ENCODE measurements around the gene LRRTM4. TPM values are rescaled to one million over a fixed set of nuclear protein-coding genes. Genes with fewer than 3 reads are reported as not detected.
"Not testable (repeated sequence)": the region's sequence is repeated elsewhere in the genome, so short reads cannot be mapped to it uniquely, and the experiment has no call there.

The LRRTM4 gene
- polyA plus RNA-seq, 1 donor from 2014 or later, result 37.1 TPM

GRCh38 chr2:76793647-76794334 is 728.4 kb downstream of the LRRTM4 start:
- H3K9ac ChIP-seq (ENCODE audit: low read length), result no peak overlapping the region
- no peaks in the 10 kb centered on the region for H4K20me1 ChIP-seq (ENCODE audit: insufficient read depth)
- no peaks in the 10 kb centered on the region for H3K9me3 ChIP-seq (ENCODE audit: low read length)
- no peaks in the 10 kb centered on the region for H3K27me3 ChIP-seq (ENCODE audit: insufficient read depth, low read depth, low read length)
- H3K4me2 ChIP-seq (ENCODE audit: low read length), result no peak overlapping the region
- TF ChIP-seq POLR2AphosphoS5 (IDR thresholded peaks at IDR 0.05) (no peak), EZH2 (IDR thresholded peaks at IDR 0.05; ENCODE audit: borderline replicate concordance, insufficient read depth, low read length, poor library complexity, severe bottlenecking) (no peak), CTCF (IDR thresholded peaks at IDR 0.05; ENCODE audit: poor library complexity, severe bottlenecking) (no peak), RAD21 (conservative IDR thresholded peaks at IDR 0.05) (no peak), SMC3 (conservative IDR thresholded peaks at IDR 0.05; ENCODE audit: poor library complexity) (no peak), REST (IDR thresholded peaks at IDR 0.05; ENCODE audit: borderline replicate concordance) (no peak), TAF1 (IDR thresholded peaks at IDR 0.05; ENCODE audit: low read depth) (no peak), EP300 (conservative IDR thresholded peaks at IDR 0.05; ENCODE audit: poor library complexity, severe bottlenecking) (no peak), MXI1 (conservative IDR thresholded peaks at IDR 0.05; ENCODE audit: poor library complexity, severe bottlenecking) (no peak)
- no peaks in the 10 kb centered on the region for H3K36me3 ChIP-seq (ENCODE audit: insufficient read depth, low read length)
- no peak overlapping the region for H3K4me3 ChIP-seq (ENCODE audit: low read length)
- no peak overlapping the region for H3K27ac ChIP-seq (ENCODE audit: low read length)
- no peaks in the 10 kb centered on the region for H3K9me2 ChIP-seq (ENCODE audit: insufficient read depth, low read length)
- H3F3A ChIP-seq (ENCODE audit: insufficient read depth, low read length, poor library complexity, severe bottlenecking), result no peaks in the 10 kb centered on the region
- no peaks in the 10 kb centered on the region for H3K79me2 ChIP-seq (replicated peaks; ENCODE audit: insufficient read depth, low read length)
- no peak overlapping the region for H2AFZ ChIP-seq (ENCODE audit: low read depth, low read length)

GRCh38 chr2:76781313-76781712 is 740.9 kb downstream of the LRRTM4 start:
- H3K9me3 ChIP-seq (ENCODE audit: low read length); H2AFZ ChIP-seq (ENCODE audit: low read depth, low read length); H3K27me3 ChIP-seq (ENCODE audit: insufficient read depth, low read depth, low read length); H4K20me1 ChIP-seq (ENCODE audit: insufficient read depth); H3K4me3 ChIP-seq (ENCODE audit: low read length); H3K79me2 ChIP-seq (replicated peaks; ENCODE audit: insufficient read depth, low read length); H3K27ac ChIP-seq (ENCODE audit: low read length); H3K4me2 ChIP-seq (ENCODE audit: low read length); H3K9me2 ChIP-seq (ENCODE audit: insufficient read depth, low read length); H3F3A ChIP-seq (ENCODE audit: insufficient read depth, low read length, poor library complexity, severe bottlenecking); H3K9ac ChIP-seq (ENCODE audit: low read length); H3K36me3 ChIP-seq (ENCODE audit: insufficient read depth, low read length): not testable (repeated sequence)
